ENCODE results near the gene ZNF638. TPM values are rescaled to one million over a fixed set of nuclear protein-coding genes. Genes with fewer than 3 reads are reported as not detected.
A peak's percentile ranks its signal among the peaks of the same experiment; 100 is the strongest.

The ZNF638 gene
- total RNA-seq, 1 donor from 2014 or later: 91.7 TPM

- Histone ChIP-seq H3K9me3 (ENCODE audit: insufficient read depth, low read depth, low read length) (no peaks in the 10 kb centered on the region), H4K20me1 (ENCODE audit: insufficient read depth, low read length) (peaks cover 8% of the 10 kb centered on the region), H2AFZ (ENCODE audit: low read depth, low read length) (no peak overlapping the region), H3K9ac (ENCODE audit: low read length) (no peak overlapping the region), H3K4me3 (ENCODE audit: insufficient read depth, low read depth, low read length) (no peak overlapping the region), H3K27me3 (ENCODE audit: insufficient read depth, low read length) (no peaks in the 10 kb centered on the region), H3K79me2 (ENCODE audit: insufficient read depth, low read length) (no peaks in the 10 kb centered on the region), H3K36me3 (ENCODE audit: insufficient read depth, low read length) (peaks cover 30% of the 10 kb centered on the region), H3K4me1 (ENCODE audit: insufficient read depth, low read length) (no peaks in the 10 kb centered on the region), H3K4me2 (ENCODE audit: low read length) (no peak overlapping the region), H3K27ac (ENCODE audit: low read depth, low read length) (no peak overlapping the region)
- FAIRE-seq: no peak
- Mint-ChIP-seq H3K27ac (ENCODE audit: unreplicated experiment) (no peak overlapping the region), H3K27me3 (ENCODE audit: low read depth, unreplicated experiment) (no peaks in the 10 kb centered on the region), H3K4me3 (ENCODE audit: unreplicated experiment) (peak overlapping the region; percentile 7), H3K36me3 (ENCODE audit: low read depth, unreplicated experiment) (peaks cover 23% of the 10 kb centered on the region), H3K9me3 (ENCODE audit: unreplicated experiment) (no peaks in the 10 kb centered on the region), H3K4me1 (ENCODE audit: low read depth, unreplicated experiment) (peaks cover 21% of the 10 kb centered on the region)
- no peak for DNase-seq (ENCODE audit: low read depth)
- TF ChIP-seq EZH2 (IDR thresholded peaks at IDR 0.05; ENCODE audit: insufficient read depth, low read length) (no peak), CTCF (IDR thresholded peaks at IDR 0.05; ENCODE audit: insufficient read depth, low read depth, low read length) (no peak)
These were observed 92.3 kb downstream of the ZNF638 start for GRCh38 chr2:71423817-71424420.

- H3K36me3 ChIP-seq (ENCODE audit: insufficient read depth, low read length): peaks cover 43% of the 10 kb centered on the region
- Mint-ChIP-seq H3K27ac (ENCODE audit: unreplicated experiment) (no peak overlapping the region), H3K27me3 (ENCODE audit: low read depth, unreplicated experiment) (no peaks in the 10 kb centered on the region), H3K9me3 (ENCODE audit: unreplicated experiment) (no peaks in the 10 kb centered on the region), H3K4me1 (ENCODE audit: low read depth, unreplicated experiment) (peaks cover 18% of the 10 kb centered on the region), H3K36me3 (ENCODE audit: low read depth, unreplicated experiment) (peaks cover 25% of the 10 kb centered on the region), H3K4me3 (ENCODE audit: unreplicated experiment) (no peak overlapping the region)
- no peaks in the 10 kb centered on the region for H3K9me3 ChIP-seq (ENCODE audit: insufficient read depth, low read depth, low read length)
- no peak overlapping the region for H3K9ac ChIP-seq (ENCODE audit: low read length)
- peaks cover 8% of the 10 kb centered on the region for H4K20me1 ChIP-seq (ENCODE audit: insufficient read depth, low read length)
- no peak overlapping the region for H2AFZ ChIP-seq (ENCODE audit: low read depth, low read length)
- H3K27ac ChIP-seq (ENCODE audit: low read depth, low read length): no peak overlapping the region
- H3K79me2 ChIP-seq (ENCODE audit: insufficient read depth, low read length): no peaks in the 10 kb centered on the region
- no peak overlapping the region for H3K4me3 ChIP-seq (ENCODE audit: insufficient read depth, low read depth, low read length)
- DNase-seq (ENCODE audit: low read depth) (no peak), FAIRE-seq (no peak)
- H3K4me2 ChIP-seq (ENCODE audit: low read length): no peak overlapping the region
- no peak for TF ChIP-seq CTCF (IDR thresholded peaks at IDR 0.05; ENCODE audit: insufficient read depth, low read depth, low read length)
- TF ChIP-seq EZH2 (IDR thresholded peaks at IDR 0.05; ENCODE audit: insufficient read depth, low read length): no peak
- no peaks in the 10 kb centered on the region for H3K4me1 ChIP-seq (ENCODE audit: insufficient read depth, low read length)
- no peaks in the 10 kb centered on the region for H3K27me3 ChIP-seq (ENCODE audit: insufficient read depth, low read length)
These were observed 95.1 kb downstream of the ZNF638 start for GRCh38 chr2:71426721-71427120.
